Measurements from ENCODE around the gene INTS7.

DNA sequence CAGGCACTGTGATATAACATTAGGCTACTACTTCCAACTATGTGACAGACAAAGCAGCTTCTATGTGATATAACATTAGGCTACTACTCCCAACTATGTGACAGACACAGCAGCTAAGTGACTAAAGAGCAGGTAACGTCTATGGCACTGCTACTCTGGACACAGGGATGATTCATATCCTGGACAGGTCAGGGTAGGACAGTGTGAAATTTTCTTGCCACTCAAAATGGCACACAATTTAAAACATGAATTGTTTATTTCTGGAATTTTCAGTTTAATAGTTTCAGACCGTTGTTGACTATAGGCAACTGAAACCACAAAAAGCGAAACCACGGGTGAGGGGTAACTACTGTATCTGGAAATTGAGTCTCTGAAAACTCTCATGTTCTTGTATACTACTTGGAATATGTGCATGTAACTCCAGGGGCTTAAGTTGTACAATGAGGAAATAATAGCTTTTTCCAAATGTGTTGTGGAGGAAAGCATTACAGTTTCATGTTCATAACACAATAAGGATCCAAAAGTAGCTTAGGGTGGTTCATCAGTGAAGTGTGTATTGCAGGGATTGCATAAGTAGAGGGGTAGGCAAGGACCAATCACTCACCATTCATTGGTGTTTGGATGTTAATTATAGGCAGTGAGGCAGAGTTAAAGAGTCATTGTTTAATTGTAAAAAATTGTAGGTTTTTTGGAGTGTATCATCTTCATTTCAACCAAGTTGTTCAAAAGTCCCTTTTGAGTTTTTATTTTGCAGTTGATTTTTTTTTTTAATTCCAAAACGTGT, 5.5 kb upstream of the INTS7 start:
- TF ChIP-seq, protein P1, sequence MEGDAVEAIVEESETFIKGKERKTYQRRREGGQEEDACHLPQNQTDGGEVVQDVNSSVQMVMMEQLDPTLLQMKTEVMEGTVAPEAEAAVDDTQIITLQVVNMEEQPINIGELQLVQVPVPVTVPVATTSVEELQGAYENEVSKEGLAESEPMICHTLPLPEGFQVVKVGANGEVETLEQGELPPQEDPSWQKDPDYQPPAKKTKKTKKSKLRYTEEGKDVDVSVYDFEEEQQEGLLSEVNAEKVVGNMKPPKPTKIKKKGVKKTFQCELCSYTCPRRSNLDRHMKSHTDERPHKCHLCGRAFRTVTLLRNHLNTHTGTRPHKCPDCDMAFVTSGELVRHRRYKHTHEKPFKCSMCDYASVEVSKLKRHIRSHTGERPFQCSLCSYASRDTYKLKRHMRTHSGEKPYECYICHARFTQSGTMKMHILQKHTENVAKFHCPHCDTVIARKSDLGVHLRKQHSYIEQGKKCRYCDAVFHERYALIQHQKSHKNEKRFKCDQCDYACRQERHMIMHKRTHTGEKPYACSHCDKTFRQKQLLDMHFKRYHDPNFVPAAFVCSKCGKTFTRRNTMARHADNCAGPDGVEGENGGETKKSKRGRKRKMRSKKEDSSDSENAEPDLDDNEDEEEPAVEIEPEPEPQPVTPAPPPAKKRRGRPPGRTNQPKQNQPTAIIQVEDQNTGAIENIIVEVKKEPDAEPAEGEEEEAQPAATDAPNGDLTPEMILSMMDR (conservative IDR thresholded peaks at IDR 0.05; ENCODE audit: low read depth, low read length): no peak
- no peak for TF ChIP-seq EZH2 (IDR thresholded peaks at IDR 0.05; ENCODE audit: borderline replicate concordance, low read depth, low read length, poor library complexity, severe bottlenecking)

All from A673 (cell line).